HCT116 (cell line): ENCODE results near the gene ST7. TPM values are rescaled to one million over a fixed set of nuclear protein-coding genes. Genes with fewer than 3 reads are reported as not detected.

Source experiments
- ATAC-seq: fragments of 200-7000 bp; cut with Tn5 transposase; 2 replicates; pipeline ENCODE4 v1.9.1; 2020; ENCODE audit warnings: mild to moderate bottlenecking, moderate library complexity
- BruUV-seq: library from RNA; stranded (reverse); fragments of 400-500 nt; replicated peaks from 2 replicates; lab custom pipeline; 2021; lab: Mats Ljungman, UMichigan
- CTCF ChIA-PET: fragments of 300-600 bp; sonication (Branson Sonifier 250); formaldehyde crosslinking; loops from one replicate; lab custom pipeline; 2021; ENCODE audit warnings: antibody characterized with exemption; lab: Charles Lee
- POLR2A ChIA-PET: fragments of 300-600, 350-600 bp; sonication (Branson Sonifier 250); formaldehyde crosslinking; loops from one replicate; lab custom pipeline; 2021; ENCODE audit warnings: antibody characterized with exemption; lab: Charles Lee
- RAD21 ChIA-PET, 2 experiments: fragments of 300-600 bp; sonication (Branson Sonifier 250); formaldehyde crosslinking; loops; one replicate each; lab custom pipeline; 2023; ENCODE audit warnings: low total read pairs in 2 of 2; ENCODE audit not compliant: uncharacterized antibody in 2 of 2, unreplicated experiment in 2 of 2, low non-redundant PET in 1 of 2; lab: Charles Lee
- DNase-seq: peaks from one replicate; pipeline ENCODE4 v3.0.0-alpha.2; 2010; ENCODE audit warnings: low read depth, low spot score
- H2AFZ ChIP-seq: fragments of 200-600 bp; shearing (Covaris generic), sonication (generic); 2 replicates; pipeline ENCODE4 v1.6.1; 2017; ENCODE audit warnings: low read depth, mixed run types, mixed read lengths, antibody characterized with exemption, low read length; ENCODE audit not compliant: poor library complexity, severe bottlenecking
- H3K27ac ChIP-seq: 2 replicates; pipeline ENCODE4 v1.5.1; 2012; ENCODE audit warnings: low read depth, low read length
- H3K27me3 ChIP-seq: fragments of 200-600 bp; sonication (generic); 2 replicates; pipeline ENCODE4 v1.6.1; 2016; ENCODE audit warnings: mixed run types, low read length, mixed read lengths; ENCODE audit not compliant: insufficient read depth
- H3K36me3 ChIP-seq, 2 experiments: fragments of 200-500 bp in 1 of 2; fragments of 200-600 bp in 1 of 2; sonication (Bioruptor generic) in 1 of 2; sonication (generic) in 1 of 2; 2 replicates each; pipeline versions ENCODE4 v1.5.1 to v1.6.1; 2014 to 2016; ENCODE audit warnings: low read length in 2 of 2, inconsistent platforms in 1 of 2, mixed read lengths in 1 of 2, mixed run types in 1 of 2; ENCODE audit not compliant: insufficient read depth in 2 of 2, control insufficient read depth in 1 of 2
- H3K4me1 ChIP-seq, 2 experiments: fragments of 200-600 bp in 1 of 2; sonication (generic) in 1 of 2; 2 replicates each; pipeline versions ENCODE4 v1.5.1 to v1.6.1; 2012 to 2017; ENCODE audit warnings: low read length in 2 of 2, inconsistent platforms in 1 of 2, mild to moderate bottlenecking in 1 of 2, mixed read lengths in 1 of 2, mixed run types in 1 of 2, moderate library complexity in 1 of 2; ENCODE audit not compliant: insufficient read depth in 2 of 2, control insufficient read depth in 1 of 2
- H3K4me2 ChIP-seq: fragments of 200-600 bp; sonication (generic); 2 replicates; pipeline ENCODE4 v1.6.1; 2017; ENCODE audit warnings: mixed run types, low read length, mixed read lengths
- H3K4me3 ChIP-seq, 2 experiments: fragments of 200-600 bp in 1 of 2; sonication (generic) in 1 of 2; replicated peaks in 1 of 2; 2 replicates each; pipeline ENCODE4 v1.5.1; 2011 to 2016; ENCODE audit warnings: low read length in 2 of 2, control low read depth in 1 of 2, low read depth in 1 of 2, mild to moderate bottlenecking in 1 of 2, mixed read lengths in 1 of 2, mixed run types in 1 of 2
- H3K79me2 ChIP-seq: fragments of 200-600 bp; sonication (generic); 2 replicates; pipeline ENCODE4 v1.6.1; 2017; ENCODE audit warnings: mild to moderate bottlenecking, mixed run types, low read length, moderate library complexity, mixed read lengths; ENCODE audit not compliant: insufficient read depth
- H3K9ac ChIP-seq: fragments of 200-600 bp; sonication (generic); 2 replicates; pipeline ENCODE4 v1.6.1; 2016; ENCODE audit warnings: low read length, mixed read lengths
- H3K9me2 ChIP-seq: fragments of 200-600 bp; sonication (generic), shearing (Covaris generic); 2 replicates; pipeline ENCODE4 v1.6.1; 2017; ENCODE audit warnings: mixed run types, mild to moderate bottlenecking, moderate library complexity; ENCODE audit not compliant: insufficient read depth
- H3K9me3 ChIP-seq, 2 experiments: fragments of 200-500 bp in 1 of 2; fragments of 200-600 bp in 1 of 2; sonication (Bioruptor generic) in 1 of 2; sonication (generic) in 1 of 2; 2 replicates each; pipeline ENCODE4 v1.6.1; 2014 to 2017; ENCODE audit warnings: low read length in 2 of 2, mixed read lengths in 2 of 2, inconsistent platforms in 1 of 2, low read depth in 1 of 2, mild to moderate bottlenecking in 1 of 2, mixed run types in 1 of 2, moderate library complexity in 1 of 2; ENCODE audit not compliant: control insufficient read depth in 1 of 2, insufficient read depth in 1 of 2
- H4K20me1 ChIP-seq: fragments of 200-600 bp; sonication (generic), shearing (Covaris generic); 2 replicates; pipeline ENCODE4 v1.6.1; 2017; ENCODE audit warnings: mixed run types, mild to moderate bottlenecking, moderate library complexity; ENCODE audit not compliant: insufficient read depth
- CEBPB ChIP-seq: IDR thresholded peaks from 2 replicates; pipeline ENCODE4 v1.6.1; 2012; ENCODE audit warnings: low read depth
- CTCF ChIP-seq, 3 experiments: fragments of 200-600 bp in 1 of 3; sonication (generic) in 1 of 3; IDR thresholded peaks in 2 of 3; conservative IDR thresholded peaks in 1 of 3; 2 replicates each; pipeline ENCODE4 v1.5.1; 2012 to 2017; ENCODE audit warnings: low read depth in 2 of 3, low read length in 2 of 3, antibody characterized with exemption in 1 of 3, borderline replicate concordance in 1 of 3, control low read depth in 1 of 3, mild to moderate bottlenecking in 1 of 3, mixed read lengths in 1 of 3, mixed run types in 1 of 3, moderate library complexity in 1 of 3; ENCODE audit not compliant: insufficient read depth in 1 of 3
- JUND ChIP-seq: IDR thresholded peaks from 2 replicates; pipeline ENCODE4 v1.6.1; 2012
- POLR2AphosphoS5 ChIP-seq: IDR thresholded peaks from 2 replicates; pipeline ENCODE4 v1.6.1; 2011; ENCODE audit warnings: mild to moderate bottlenecking, low read depth, low read length, moderate library complexity
- RAD21 ChIP-seq: IDR thresholded peaks from 2 replicates; pipeline ENCODE4 v1.6.1; 2012; ENCODE audit warnings: low read depth, mild to moderate bottlenecking
- REST ChIP-seq: IDR thresholded peaks from 2 replicates; pipeline ENCODE4 v1.6.1; 2012; ENCODE audit warnings: low read depth
- SP1 ChIP-seq: IDR thresholded peaks from 2 replicates; pipeline ENCODE4 v1.6.1; 2012; ENCODE audit warnings: low read depth
- SRF ChIP-seq: IDR thresholded peaks from 2 replicates; pipeline ENCODE4 v1.6.1; 2012; ENCODE audit warnings: low read depth
- YY1 ChIP-seq: IDR thresholded peaks from 2 replicates; pipeline ENCODE4 v1.6.1; 2011; ENCODE audit warnings: low read length, low read depth, moderate library complexity, mild to moderate bottlenecking; ENCODE audit not compliant: insufficient replicate concordance; ENCODE audit errors: extremely low read depth
- ZNF274 ChIP-seq: fragments of 200-500 bp; sonication (Bioruptor generic); IDR thresholded peaks from 2 replicates; pipeline ENCODE4 v1.6.1; 2014; ENCODE audit warnings: mild to moderate bottlenecking, low read depth, low read length, inconsistent platforms
- intact Hi-C: fragments of 100-400 bp; cut with micrococcal nuclease; formaldehyde crosslinking; loops from 2 replicates; pipeline ENCODE4 v1.10.0; 2022
- total RNA-seq: library from RNA; stranded (reverse); gene quantifications from one replicate; pipeline ENCODE4 v1.2.1, GENCODE V29; 2021; ENCODE audit not compliant: unreplicated experiment

The ST7 gene
- total RNA-seq, 1 experiment from 2014 or later, result 12.6 TPM

GRCh38 chr7:117143580-117143979, 190.3 kb downstream of the ST7 start (continued):
- no peak for TF ChIP-seq REST
- TF ChIP-seq POLR2AphosphoS5, result no peak
- TF ChIP-seq SRF, result 0 out of 2 replicates have a peak, but pooled peaks have one; percentile 19

GRCh38 chr7:117145333-117145732, 192.0 kb downstream of the ST7 start:
- DNase-seq, result no peak
- ChIA-PET CTCF (no interaction called here), RAD21 (no interaction called here), POLR2A (no interaction called here)
- Histone ChIP-seq H3K4me1 (peaks cover 0 to 7% of the 10 kb centered on the region in 2 experiments; a peak in 1 of 4 replicates), H3K36me3 (no peaks in the 10 kb centered on the region), H3K9me2 (no peaks in the 10 kb centered on the region), H2AFZ (no peak overlapping the region), H3K27ac (no peak overlapping the region), H3K79me2 (no peaks in the 10 kb centered on the region), H3K27me3 (no peaks in the 10 kb centered on the region), H4K20me1 (no peaks in the 10 kb centered on the region), H3K9ac (no peak overlapping the region), H3K4me2 (no peak overlapping the region), H3K9me3 (no peaks in the 10 kb centered on the region), H3K4me3 (no peak overlapping the region)
- intact Hi-C loops, result no loop called here
- ATAC-seq, result no peak
- no TSS peak for BruUV-seq
- TF ChIP-seq JUND (no peak), CEBPB (no peak), REST (no peak), CTCF (IDR thresholded peaks at IDR 0.05 in 2 of 3, conservative IDR thresholded peaks at IDR 0.05 in 1 of 3; ENCODE audit: borderline replicate concordance in 1 of 3, insufficient read depth in 1 of 3, low read depth in 2 of 3, low read length in 2 of 3) (no peak), SP1 (no peak), ZNF274 (no peak), RAD21 (no peak), YY1 (no peak)
